Uterus (tissue), 2 donors: ENCODE results near the gene C11orf98.

Experiments
- POLR2A ChIP-seq, 2 donors: fragments of 450-650 bp; IDR thresholded peaks; one replicate each; pipeline ENCODE4 v1.6.1; 2016; ENCODE audit warnings: antibody characterized with exemption in 2 of 2, mild to moderate bottlenecking in 1 of 2, moderate library complexity in 1 of 2
- TF ChIP-seq, protein P1 (sequence below), 4 experiments: fragments of 200-600 bp in 2 of 4; fragments of 450-650 bp in 2 of 4; sonication (generic) in 2 of 4; IDR thresholded peaks; one replicate each; pipeline ENCODE4 v1.5.1; 2016 to 2019; ENCODE audit warnings: antibody characterized with exemption in 4 of 4, mild to moderate bottlenecking in 2 of 4, moderate library complexity in 1 of 4

GRCh38 chr11:62682518-62682917, 17.5 kb upstream of the C11orf98 start:
- TF ChIP-seq, protein P1, sequence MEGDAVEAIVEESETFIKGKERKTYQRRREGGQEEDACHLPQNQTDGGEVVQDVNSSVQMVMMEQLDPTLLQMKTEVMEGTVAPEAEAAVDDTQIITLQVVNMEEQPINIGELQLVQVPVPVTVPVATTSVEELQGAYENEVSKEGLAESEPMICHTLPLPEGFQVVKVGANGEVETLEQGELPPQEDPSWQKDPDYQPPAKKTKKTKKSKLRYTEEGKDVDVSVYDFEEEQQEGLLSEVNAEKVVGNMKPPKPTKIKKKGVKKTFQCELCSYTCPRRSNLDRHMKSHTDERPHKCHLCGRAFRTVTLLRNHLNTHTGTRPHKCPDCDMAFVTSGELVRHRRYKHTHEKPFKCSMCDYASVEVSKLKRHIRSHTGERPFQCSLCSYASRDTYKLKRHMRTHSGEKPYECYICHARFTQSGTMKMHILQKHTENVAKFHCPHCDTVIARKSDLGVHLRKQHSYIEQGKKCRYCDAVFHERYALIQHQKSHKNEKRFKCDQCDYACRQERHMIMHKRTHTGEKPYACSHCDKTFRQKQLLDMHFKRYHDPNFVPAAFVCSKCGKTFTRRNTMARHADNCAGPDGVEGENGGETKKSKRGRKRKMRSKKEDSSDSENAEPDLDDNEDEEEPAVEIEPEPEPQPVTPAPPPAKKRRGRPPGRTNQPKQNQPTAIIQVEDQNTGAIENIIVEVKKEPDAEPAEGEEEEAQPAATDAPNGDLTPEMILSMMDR (IDR thresholded peaks at IDR 0.05) = no peak
- TF ChIP-seq POLR2A (IDR thresholded peaks at IDR 0.05) = no peak
